HEK293 (cell line): ENCODE data around the gene FBXO45.

Experiments
- CTCF ChIA-PET: fragments of 350-600 bp; formaldehyde crosslinking; extraction: SDS; loops from one replicate; lab custom pipeline; 2021; ENCODE audit warnings: antibody characterized with exemption; lab: Yijun Ruan, JAX
- POLR2A ChIA-PET: fragments of 300-600 bp; formaldehyde crosslinking; extraction: SDS; loops from one replicate; lab custom pipeline; 2020; ENCODE audit warnings: antibody characterized with exemption, inconsistent platforms; lab: Yijun Ruan, JAX
- H3K27ac ChIP-seq: fragments of 200-500 bp; sonication (Bioruptor generic); 2 replicates; pipeline ENCODE4 v1.5.1; 2014; ENCODE audit warnings: low read depth, low read length, control low read depth, inconsistent platforms; ENCODE audit errors: extremely low read depth
- H3K36me3 ChIP-seq, 2 experiments: fragments of 200-500 bp in 1 of 2; sonication (Bioruptor generic) in 1 of 2; 1 replicate in 1 of 2; 2 replicates in 1 of 2; pipeline ENCODE4 v1.5.1; 2014 to 2017; ENCODE audit warnings: inconsistent platforms in 2 of 2, low read length in 2 of 2; ENCODE audit not compliant: control insufficient read depth in 2 of 2, insufficient read depth in 1 of 2
- H3K4me1 ChIP-seq: fragments of 200-500 bp; sonication (Bioruptor generic); 2 replicates; pipeline ENCODE4 v1.5.1; 2014; ENCODE audit warnings: mild to moderate bottlenecking, low read length, inconsistent platforms; ENCODE audit not compliant: control insufficient read depth, insufficient read depth
- H3K4me3 ChIP-seq: 2 replicates; pipeline ENCODE4 v1.5.1; 2011; ENCODE audit warnings: low read depth, mild to moderate bottlenecking, control low read depth, low read length, moderate library complexity
- H3K9me3 ChIP-seq: fragments of 200-500 bp; sonication (Bioruptor generic); 2 replicates; pipeline ENCODE4 v1.5.1; 2014; ENCODE audit warnings: low read depth, low read length, inconsistent platforms; ENCODE audit not compliant: control insufficient read depth, insufficient read depth
- BCL11A ChIP-seq: fragments of 450-650 bp; formaldehyde crosslinking; IDR thresholded peaks from 2 replicates; pipeline ENCODE4 v1.5.1; 2016; ENCODE audit warnings: low read depth, missing biosample characterization, missing genetic modification characterization
- GLI4 ChIP-seq: fragments of 450-650 bp; formaldehyde crosslinking; IDR thresholded peaks from 2 replicates; pipeline ENCODE4 v1.5.1; 2016; ENCODE audit warnings: missing biosample characterization, missing genetic modification characterization
- GLIS2 ChIP-seq: fragments of 450-650 bp; formaldehyde crosslinking; IDR thresholded peaks from 2 replicates; pipeline ENCODE4 v1.5.1; 2016; ENCODE audit warnings: missing biosample characterization, missing genetic modification characterization
- HIC1 ChIP-seq: fragments of 450-650 bp; formaldehyde crosslinking; IDR thresholded peaks from 2 replicates; pipeline ENCODE4 v1.5.1; 2016; ENCODE audit warnings: missing biosample characterization, missing genetic modification characterization
- KLF17 ChIP-seq: fragments of 450-650 bp; formaldehyde crosslinking; IDR thresholded peaks from 2 replicates; pipeline ENCODE4 v1.5.1; 2016; ENCODE audit warnings: missing biosample characterization, missing genetic modification characterization
- MYNN ChIP-seq: fragments of 450-650 bp; formaldehyde crosslinking; IDR thresholded peaks from 2 replicates; pipeline ENCODE4 v1.5.1; 2016; ENCODE audit warnings: missing biosample characterization, missing genetic modification characterization, borderline replicate concordance
- REST ChIP-seq: fragments of 450-650 bp; formaldehyde crosslinking; IDR thresholded peaks from 2 replicates; pipeline ENCODE4 v1.5.1; 2016; ENCODE audit warnings: missing biosample characterization, missing genetic modification characterization
- SCRT2 ChIP-seq: fragments of 450-650 bp; formaldehyde crosslinking; IDR thresholded peaks from 2 replicates; pipeline ENCODE4 v1.5.1; 2016; ENCODE audit warnings: missing biosample characterization, missing genetic modification characterization
- ZNF132 ChIP-seq: fragments of 450-650 bp; formaldehyde crosslinking; IDR thresholded peaks from 2 replicates; pipeline ENCODE4 v1.5.1; 2017; ENCODE audit warnings: missing biosample characterization, missing genetic modification characterization, borderline replicate concordance
- ZNF202 ChIP-seq: fragments of 450-650 bp; formaldehyde crosslinking; IDR thresholded peaks from 2 replicates; pipeline ENCODE4 v1.5.1; 2016; ENCODE audit warnings: missing biosample characterization, missing genetic modification characterization, borderline replicate concordance
- ZNF341 ChIP-seq: fragments of 450-650 bp; formaldehyde crosslinking; IDR thresholded peaks from 2 replicates; pipeline ENCODE4; 2016; ENCODE audit warnings: low read depth, missing biosample characterization, missing genetic modification characterization
- ZNF416 ChIP-seq: fragments of 450-650 bp; formaldehyde crosslinking; IDR thresholded peaks from 2 replicates; pipeline ENCODE4 v1.5.1; 2016; ENCODE audit warnings: missing biosample characterization, missing genetic modification characterization
- ZNF639 ChIP-seq: fragments of 450-650 bp; formaldehyde crosslinking; IDR thresholded peaks from 2 replicates; pipeline ENCODE4 v1.5.1; 2016; ENCODE audit warnings: missing biosample characterization, missing genetic modification characterization
- TF ChIP-seq, protein P1 (sequence below): fragments of 450-650 bp; formaldehyde crosslinking; IDR thresholded peaks from 2 replicates; pipeline ENCODE4 v1.5.1; 2016; ENCODE audit warnings: missing biosample characterization, missing genetic modification characterization

Gene FBXO45

GRCh38 chr3:196609343-196609775 lies 40.9 kb downstream of the FBXO45 start (continued):
- TF ChIP-seq KLF17 (tag by site-specific recombination) (peak; percentile 38; the same call in 1 of the 2 replicates), REST (tag by site-specific recombination) (no peak), SCRT2 (no peak), HIC1 (peak; percentile 67; the same call in 1 of the 2 replicates), GLI4 (no peak)

GRCh38 chr3:196609805-196610515 lies 41.5 kb downstream of the FBXO45 start:
- H3K27ac ChIP-seq, result no peak overlapping the region
- H3K36me3 ChIP-seq, result no peaks in the 10 kb centered on the region
- H3K9me3 ChIP-seq, result no peaks in the 10 kb centered on the region
- H3K4me3 ChIP-seq, result no peak overlapping the region
- ChIA-PET POLR2A (interaction anchor here (0.6 kb wide), 1 partner anchor 130 kb away, joined by 5 read pairs; the partner anchor contains the start of gene PAK2), CTCF (interaction anchor here (0.6 to 2.4 kb wide), 20 partner anchors 13 to 1310 kb away, joined by 3 to 42 read pairs (median 4); no protein-coding TSS in a partner anchor)
- no peaks in the 10 kb centered on the region for H3K4me1 ChIP-seq
- no peak for TF ChIP-seq ZNF202 (tag by site-specific recombination)
- TF ChIP-seq ZNF639, result no peak
- no peak for TF ChIP-seq ZNF341 (tag by site-specific recombination)
- no peak for TF ChIP-seq GLIS2 (tag by site-specific recombination)
- TF ChIP-seq, protein P1, sequence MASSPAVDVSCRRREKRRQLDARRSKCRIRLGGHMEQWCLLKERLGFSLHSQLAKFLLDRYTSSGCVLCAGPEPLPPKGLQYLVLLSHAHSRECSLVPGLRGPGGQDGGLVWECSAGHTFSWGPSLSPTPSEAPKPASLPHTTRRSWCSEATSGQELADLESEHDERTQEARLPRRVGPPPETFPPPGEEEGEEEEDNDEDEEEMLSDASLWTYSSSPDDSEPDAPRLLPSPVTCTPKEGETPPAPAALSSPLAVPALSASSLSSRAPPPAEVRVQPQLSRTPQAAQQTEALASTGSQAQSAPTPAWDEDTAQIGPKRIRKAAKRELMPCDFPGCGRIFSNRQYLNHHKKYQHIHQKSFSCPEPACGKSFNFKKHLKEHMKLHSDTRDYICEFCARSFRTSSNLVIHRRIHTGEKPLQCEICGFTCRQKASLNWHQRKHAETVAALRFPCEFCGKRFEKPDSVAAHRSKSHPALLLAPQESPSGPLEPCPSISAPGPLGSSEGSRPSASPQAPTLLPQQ, result no peak

GRCh38 chr3:196611761-196612483 lies 43.5 kb downstream of the FBXO45 start:
- ChIA-PET CTCF (interaction anchor here (1.0 to 1.7 kb wide), 3 partner anchors 15 to 78 kb away, joined by 3 to 15 read pairs (median 3); no protein-coding TSS in a partner anchor), POLR2A (interaction anchor here (0.8 kb wide), 1 partner anchor 74 kb away, joined by 3 read pairs; no protein-coding TSS in a partner anchor)
- Histone ChIP-seq H3K4me1 (no peaks in the 10 kb centered on the region), H3K36me3 (no peaks in the 10 kb centered on the region), H3K27ac (no peak overlapping the region), H3K4me3 (no peak overlapping the region), H3K9me3 (no peaks in the 10 kb centered on the region)
- no peak for TF ChIP-seq MYNN (tag by site-specific recombination)
- no peak for TF ChIP-seq BCL11A (tag by site-specific recombination)
- no peak for TF ChIP-seq ZNF132
- no peak for TF ChIP-seq ZNF416 (tag by site-specific recombination)
